ENCODE data around the gene CARD19. TPM values are rescaled to one million over a fixed set of nuclear protein-coding genes. Genes with fewer than 3 reads are reported as not detected.
A peak's percentile ranks its signal among the peaks of the same experiment; 100 is the strongest.

CARD19 gene
- total and polyA plus RNA-seq, 4 donors, result 31.1 to 70.7 (median 48.5) TPM

DNA sequence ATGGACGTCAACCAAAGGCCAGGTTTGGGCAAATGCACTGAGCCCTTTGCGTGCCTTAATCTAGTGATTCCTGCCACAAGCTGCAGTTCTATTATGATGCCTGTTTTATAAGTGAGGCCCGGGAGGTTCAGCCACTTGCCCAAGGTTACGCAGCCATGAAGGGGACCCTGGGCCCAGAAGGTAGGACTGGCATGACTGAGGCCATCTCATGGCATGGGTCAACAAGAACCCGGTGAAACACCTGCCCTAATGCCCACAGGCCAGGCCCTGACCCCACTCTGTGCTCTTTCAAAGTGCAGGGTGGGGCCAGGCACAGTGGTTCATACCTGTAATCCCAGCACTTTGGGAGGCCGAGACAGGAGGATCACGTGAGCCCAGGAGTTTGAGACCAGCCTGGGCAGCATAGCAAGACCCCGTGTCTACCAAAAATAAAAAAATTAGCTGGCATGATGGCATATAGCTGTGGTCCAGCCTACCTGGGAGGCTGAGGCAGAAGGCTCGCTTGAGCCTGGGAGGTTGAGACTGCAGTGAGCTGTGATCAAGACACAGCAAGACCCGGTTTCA lies 29.4 kb downstream of the CARD19 start:
- H3K36me3 ChIP-seq (ENCODE audit: control insufficient read depth in 4 of 4, insufficient read depth in 4 of 4, low read length in 4 of 4), result peaks cover 0 to 28% (median 0%) of the 10 kb centered on the region in 4 donors
- TF ChIP-seq, protein P1, sequence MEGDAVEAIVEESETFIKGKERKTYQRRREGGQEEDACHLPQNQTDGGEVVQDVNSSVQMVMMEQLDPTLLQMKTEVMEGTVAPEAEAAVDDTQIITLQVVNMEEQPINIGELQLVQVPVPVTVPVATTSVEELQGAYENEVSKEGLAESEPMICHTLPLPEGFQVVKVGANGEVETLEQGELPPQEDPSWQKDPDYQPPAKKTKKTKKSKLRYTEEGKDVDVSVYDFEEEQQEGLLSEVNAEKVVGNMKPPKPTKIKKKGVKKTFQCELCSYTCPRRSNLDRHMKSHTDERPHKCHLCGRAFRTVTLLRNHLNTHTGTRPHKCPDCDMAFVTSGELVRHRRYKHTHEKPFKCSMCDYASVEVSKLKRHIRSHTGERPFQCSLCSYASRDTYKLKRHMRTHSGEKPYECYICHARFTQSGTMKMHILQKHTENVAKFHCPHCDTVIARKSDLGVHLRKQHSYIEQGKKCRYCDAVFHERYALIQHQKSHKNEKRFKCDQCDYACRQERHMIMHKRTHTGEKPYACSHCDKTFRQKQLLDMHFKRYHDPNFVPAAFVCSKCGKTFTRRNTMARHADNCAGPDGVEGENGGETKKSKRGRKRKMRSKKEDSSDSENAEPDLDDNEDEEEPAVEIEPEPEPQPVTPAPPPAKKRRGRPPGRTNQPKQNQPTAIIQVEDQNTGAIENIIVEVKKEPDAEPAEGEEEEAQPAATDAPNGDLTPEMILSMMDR (IDR thresholded peaks at IDR 0.05; ENCODE audit: control extremely low read depth, extremely low read depth), result no peak
- no peak overlapping the region for H3K27ac ChIP-seq (ENCODE audit: low read depth in 1 of 2, low read length in 1 of 2)
- no peaks in the 10 kb centered on the region for H3K9me3 ChIP-seq (ENCODE audit: control insufficient read depth in 4 of 4, insufficient read depth in 3 of 4, low read length in 3 of 4)
- H3K27me3 ChIP-seq (ENCODE audit: control insufficient read depth in 3 of 3, insufficient read depth in 3 of 3, low read length in 2 of 3), result no peaks in the 10 kb centered on the region
- peaks cover 0 to 23% (median 15%) of the 10 kb centered on the region in 5 donors for H3K4me1 ChIP-seq (ENCODE audit: control insufficient read depth in 5 of 5, insufficient read depth in 5 of 5, low read length in 5 of 5)
- ATAC-seq (ENCODE audit: insufficient read depth, low FRiP score) (no peak), DNase-seq (no peak)
- H3K9ac ChIP-seq (ENCODE audit: insufficient read depth in 1 of 2, low read length in 2 of 2), result no peak overlapping the region
- H3K4me3 ChIP-seq, result no peak overlapping the region
- WGBS, 2 donors, result 95% methylated on average over 10 of the region's 10 CpGs

DNA sequence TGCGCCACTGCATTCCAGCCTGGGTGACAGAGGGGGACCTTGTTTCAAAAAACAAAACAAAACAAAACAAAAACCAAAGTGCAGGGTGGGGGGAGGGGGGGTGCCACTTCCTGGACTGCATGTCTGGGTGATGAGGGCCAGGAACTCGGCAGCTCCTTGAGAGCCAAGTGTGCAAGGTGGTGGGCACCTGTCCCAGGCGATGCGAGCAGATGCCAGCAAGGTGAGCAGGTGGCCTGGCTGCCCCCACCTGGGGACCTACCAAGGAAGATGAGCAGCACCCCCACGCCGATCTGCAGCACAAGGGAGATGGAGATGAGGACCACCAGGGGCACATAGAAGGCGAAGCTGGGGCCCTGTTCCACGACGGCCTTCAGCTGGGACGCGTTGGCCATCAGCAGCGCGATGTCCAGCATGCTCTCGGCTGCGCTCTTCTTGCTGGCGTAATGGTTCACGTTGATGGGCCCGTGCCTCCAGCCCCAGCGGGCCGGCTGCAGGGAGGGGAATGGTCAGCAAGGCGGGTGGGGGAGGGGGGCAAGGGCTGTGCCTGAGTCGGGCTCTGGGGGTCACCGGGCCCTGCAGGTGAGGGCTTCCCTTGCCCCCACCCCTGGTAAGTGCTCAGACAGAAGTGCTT lies 30.2 kb downstream of the CARD19 start:
- H3K27me3 ChIP-seq (ENCODE audit: control insufficient read depth in 3 of 3, insufficient read depth in 3 of 3, low read length in 2 of 3), result no peaks in the 10 kb centered on the region
- H3K9ac ChIP-seq (ENCODE audit: insufficient read depth in 1 of 2, low read length in 2 of 2), result no peak overlapping the region
- H3K27ac ChIP-seq (ENCODE audit: low read depth in 1 of 2, low read length in 1 of 2), result peak overlapping the region in 1 of 2 donors; percentile 27
- TF ChIP-seq, protein P1 (IDR thresholded peaks at IDR 0.05; ENCODE audit: control extremely low read depth, extremely low read depth), result no peak
- DNase-seq (no peak), ATAC-seq (ENCODE audit: insufficient read depth, low FRiP score) (no peak)
- H3K9me3 ChIP-seq (ENCODE audit: control insufficient read depth in 4 of 4, insufficient read depth in 3 of 4, low read length in 3 of 4), result no peaks in the 10 kb centered on the region
- H3K4me1 ChIP-seq (ENCODE audit: control insufficient read depth in 5 of 5, insufficient read depth in 5 of 5, low read length in 5 of 5), result peaks cover 0 to 30% (median 15%) of the 10 kb centered on the region in 5 donors
- 80 to 86% methylated on average over 23 of the region's 23 CpGs for WGBS, 2 donors
- H3K4me3 ChIP-seq, result no peak overlapping the region
- peaks cover 0 to 25% (median 0%) of the 10 kb centered on the region in 4 donors for H3K36me3 ChIP-seq (ENCODE audit: control insufficient read depth in 4 of 4, insufficient read depth in 4 of 4, low read length in 4 of 4)

DNA sequence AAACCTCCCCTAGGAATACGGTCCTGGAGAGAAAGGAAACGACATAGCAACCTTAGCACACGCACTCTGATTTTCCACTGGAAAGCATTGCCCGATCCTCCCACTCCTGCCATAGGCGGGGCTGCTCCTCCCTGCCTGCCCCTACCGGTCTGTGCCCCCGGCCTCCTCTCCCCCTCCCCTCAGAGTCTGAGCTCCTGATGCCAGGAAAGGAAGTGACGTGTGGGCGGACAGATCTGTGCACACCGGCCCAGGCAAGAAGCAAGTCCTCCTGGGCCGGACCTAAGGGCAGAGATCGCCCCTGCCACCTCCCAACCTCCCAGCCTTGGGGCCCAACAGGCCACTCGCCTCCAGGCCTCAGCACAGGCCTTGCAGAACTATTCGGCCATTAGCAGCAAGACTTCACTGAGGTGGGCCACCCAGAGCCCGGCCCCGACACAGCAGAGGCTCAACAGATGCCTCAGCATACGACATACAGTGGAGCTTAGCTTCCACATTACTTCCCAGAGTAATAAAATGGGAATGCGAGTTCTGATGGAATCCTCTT lies 30.9 kb downstream of the CARD19 start:
- no peak for ATAC-seq (ENCODE audit: insufficient read depth, low FRiP score)
- H3K4me3 ChIP-seq, result no peak overlapping the region
- no peaks in the 10 kb centered on the region for H3K27me3 ChIP-seq (ENCODE audit: control insufficient read depth in 3 of 3, insufficient read depth in 3 of 3, low read length in 2 of 3)
- H3K36me3 ChIP-seq (ENCODE audit: control insufficient read depth in 4 of 4, insufficient read depth in 4 of 4, low read length in 4 of 4), result peaks cover 0 to 20% (median 0%) of the 10 kb centered on the region in 4 donors
- peak overlapping the region; percentile 1 to 84 for H3K27ac ChIP-seq (ENCODE audit: low read depth in 1 of 2, low read length in 1 of 2)
- DNase-seq, result peak; percentile 50 to 61 (median 54)
- H3K4me1 ChIP-seq (ENCODE audit: control insufficient read depth in 5 of 5, insufficient read depth in 5 of 5, low read length in 5 of 5), result peaks cover 0 to 34% (median 15%) of the 10 kb centered on the region in 5 donors
- no peak overlapping the region for H3K9ac ChIP-seq (ENCODE audit: insufficient read depth in 1 of 2, low read length in 2 of 2)
- H3K9me3 ChIP-seq (ENCODE audit: control insufficient read depth in 4 of 4, insufficient read depth in 3 of 4, low read length in 3 of 4), result no peaks in the 10 kb centered on the region
- WGBS, 2 donors, result 38 to 47% methylated on average over 18 of the region's 18 CpGs
- TF ChIP-seq, protein P1 (IDR thresholded peaks at IDR 0.05; ENCODE audit: control extremely low read depth, extremely low read depth), result no peak

All from lung (tissue), 12 donors.